Measurements from ENCODE around the gene PPP4R3A. TPM values are rescaled to one million over a fixed set of nuclear protein-coding genes. Genes with fewer than 3 reads are reported as not detected.
A peak's percentile ranks its signal among the peaks of the same experiment; 100 is the strongest.
"Not testable (repeated sequence)": the region's sequence is repeated elsewhere in the genome, so short reads cannot be mapped to it uniquely, and the experiment has no call there.

Gene PPP4R3A
- total RNA-seq (2014; rRNA removed; shearing (Covaris generic)) = 26.0 and 39.9 TPM in 2 replicates

DNA sequence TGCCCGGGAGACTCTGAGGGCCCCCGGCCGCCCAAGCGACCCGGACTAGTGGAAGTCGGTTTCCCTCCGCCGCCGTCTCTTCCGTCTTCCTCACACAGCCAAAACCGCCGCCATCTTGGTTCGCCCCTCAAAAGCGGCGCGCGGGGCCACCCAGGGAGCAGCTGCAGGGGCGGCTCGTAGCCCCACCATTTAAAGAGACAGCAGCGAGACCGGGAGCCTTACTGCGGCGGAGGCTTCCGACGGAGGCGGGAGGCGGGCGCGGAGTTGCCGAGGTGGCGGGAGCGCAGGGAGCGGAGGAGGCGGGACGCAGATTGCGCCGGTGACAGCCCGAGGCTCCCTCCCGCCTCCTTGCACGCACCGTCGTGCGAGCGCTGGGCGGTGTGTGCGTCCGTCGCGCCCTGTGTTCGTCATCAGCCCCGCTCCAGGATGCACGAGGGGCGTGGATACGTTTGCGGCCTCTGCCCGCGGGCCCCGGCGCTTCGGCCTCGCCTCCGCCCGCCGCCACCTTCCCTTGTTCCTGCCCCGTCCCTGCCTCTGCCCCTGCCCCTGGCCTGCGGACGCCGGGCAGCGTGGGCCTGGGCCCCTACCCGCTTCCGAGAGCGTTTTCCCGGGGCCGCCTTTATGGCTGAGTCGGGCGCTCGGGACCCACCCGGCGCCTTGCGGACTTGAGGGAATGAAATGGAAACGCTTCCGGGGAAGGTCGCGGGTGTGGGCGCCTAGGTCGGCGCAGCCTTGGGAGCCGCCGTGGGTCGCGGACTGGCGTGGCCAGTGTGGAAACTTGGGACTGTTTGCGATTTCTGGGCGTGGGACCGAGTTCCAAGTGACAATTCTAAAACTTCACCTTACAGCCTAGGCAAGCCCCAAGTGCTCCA is at the start of gene PPP4R3A:
Gene PPP4R3A, minus strand, starts transcription at position 140 of the 872 bp plus-strand sequence. CDS start 663 bp downstream, outside the sequence.
- DNase-seq (ENCODE audit: low read depth) = peak; percentile 90

DNA sequence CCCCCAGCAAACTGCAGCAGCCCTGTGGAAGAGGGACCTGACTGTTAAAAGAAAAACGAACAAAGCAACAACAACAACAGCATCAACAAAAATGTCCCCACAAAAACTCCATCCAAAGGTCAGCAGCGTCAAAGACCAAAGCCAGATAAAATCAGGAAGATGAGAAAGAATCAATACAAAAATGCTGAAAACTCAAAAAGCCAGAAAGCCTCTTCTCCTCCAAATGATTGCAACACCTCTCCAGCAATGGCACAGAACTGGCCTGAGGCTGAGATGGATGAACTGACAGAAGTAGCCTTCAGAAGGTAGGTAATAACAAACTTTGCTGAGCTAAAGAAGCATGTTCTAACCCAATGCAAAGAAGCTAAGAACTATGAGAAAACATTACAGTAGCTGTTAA is 45.4 kb upstream of the PPP4R3A start:
- DNase-seq (ENCODE audit: low read depth) = no peak

DNA sequence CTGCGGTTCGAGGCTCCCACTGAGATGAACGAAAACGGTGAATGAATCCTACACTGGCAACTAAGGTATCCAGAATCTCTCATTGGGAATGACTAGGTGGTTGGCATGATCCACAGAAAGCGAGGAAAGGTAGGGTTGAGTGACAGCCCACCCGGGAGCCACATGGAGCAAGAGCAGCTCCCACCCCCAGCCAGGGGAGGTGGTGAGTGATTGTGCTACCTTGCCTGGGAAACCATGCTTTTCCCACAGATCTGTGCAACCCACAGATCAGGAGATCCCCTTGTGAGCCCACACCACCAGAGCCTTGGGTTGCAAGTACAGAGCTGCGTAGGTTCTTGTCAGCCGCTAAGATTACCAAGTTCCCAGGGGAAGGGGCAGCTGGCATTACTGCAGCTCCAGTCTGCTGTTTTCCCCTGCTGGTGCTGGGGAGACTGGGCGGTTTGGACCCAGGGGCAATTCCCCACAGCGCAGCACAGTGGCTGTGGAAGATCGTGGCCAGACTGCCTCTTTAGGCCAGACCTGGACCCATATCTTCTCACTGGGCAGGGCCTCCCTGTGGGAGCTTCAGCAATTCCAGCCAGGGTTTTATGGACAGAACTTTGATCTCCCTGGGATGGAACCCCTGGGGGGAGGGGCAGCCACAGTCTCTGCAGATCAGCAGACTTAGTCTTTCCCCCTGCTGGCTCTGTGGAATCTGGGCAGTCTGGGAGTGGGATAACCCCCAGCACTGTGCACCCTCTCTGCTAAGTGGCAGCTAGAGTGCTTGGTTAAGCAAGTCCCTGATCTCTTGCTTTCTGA is 44.6 kb upstream of the PPP4R3A start:
- no peak for DNase-seq (ENCODE audit: low read depth)

DNA sequence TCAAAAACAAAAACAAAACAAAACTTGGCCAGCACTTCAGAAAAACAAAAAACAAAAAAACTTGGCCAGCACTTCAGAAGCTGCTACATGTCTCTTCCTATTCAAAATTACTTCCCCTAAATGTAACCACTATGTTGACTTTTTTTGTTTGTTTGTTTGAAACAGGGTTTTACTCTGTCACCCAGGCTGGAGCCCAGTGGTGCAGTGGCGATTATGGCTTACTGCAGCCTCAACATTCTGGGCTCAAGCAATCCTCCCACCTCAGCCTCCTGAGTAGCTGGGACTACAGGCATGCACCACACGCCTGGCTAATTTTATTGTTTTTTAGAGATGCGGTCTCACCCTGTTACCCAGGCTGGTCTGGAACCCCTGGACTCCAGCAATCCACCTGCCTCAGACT is 38.0 kb upstream of the PPP4R3A start:
- DNase-seq (ENCODE audit: low read depth) = no peak

DNA sequence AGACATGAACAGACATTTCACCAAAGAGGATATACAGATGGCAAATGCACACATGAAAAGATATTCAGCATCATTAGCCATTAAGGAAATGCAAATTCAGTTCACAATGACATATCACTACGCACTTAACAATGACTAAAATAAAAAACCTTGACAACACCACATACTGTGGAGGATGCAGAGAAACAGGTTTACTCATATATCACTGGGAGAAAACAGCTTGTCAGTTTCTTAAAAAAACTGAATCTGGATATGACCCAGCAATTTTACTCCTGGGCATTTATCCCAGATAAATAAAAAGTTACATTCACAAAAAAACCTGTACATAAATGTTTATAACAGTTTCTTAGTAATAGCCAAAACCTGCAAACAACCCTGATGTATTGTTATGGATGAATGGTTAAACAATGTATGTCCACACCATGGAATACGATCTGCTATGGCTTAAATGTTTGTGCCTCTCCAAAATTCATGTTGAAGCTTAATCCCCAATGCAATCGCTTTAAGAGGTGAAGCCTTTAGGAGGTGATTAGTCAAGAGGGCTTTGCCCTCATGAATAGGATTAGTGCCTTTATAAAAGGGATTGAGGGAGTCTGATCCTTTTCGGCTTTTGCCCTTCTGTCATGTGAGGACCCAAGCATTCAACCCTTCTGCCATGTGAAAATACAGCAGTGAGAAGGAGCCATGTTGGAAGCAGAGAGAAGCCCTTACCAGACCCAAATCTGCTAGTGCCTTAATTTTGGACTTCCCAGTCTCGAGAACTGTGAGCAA is 36.0 kb upstream of the PPP4R3A start:
- no peak for DNase-seq (ENCODE audit: low read depth)

DNA sequence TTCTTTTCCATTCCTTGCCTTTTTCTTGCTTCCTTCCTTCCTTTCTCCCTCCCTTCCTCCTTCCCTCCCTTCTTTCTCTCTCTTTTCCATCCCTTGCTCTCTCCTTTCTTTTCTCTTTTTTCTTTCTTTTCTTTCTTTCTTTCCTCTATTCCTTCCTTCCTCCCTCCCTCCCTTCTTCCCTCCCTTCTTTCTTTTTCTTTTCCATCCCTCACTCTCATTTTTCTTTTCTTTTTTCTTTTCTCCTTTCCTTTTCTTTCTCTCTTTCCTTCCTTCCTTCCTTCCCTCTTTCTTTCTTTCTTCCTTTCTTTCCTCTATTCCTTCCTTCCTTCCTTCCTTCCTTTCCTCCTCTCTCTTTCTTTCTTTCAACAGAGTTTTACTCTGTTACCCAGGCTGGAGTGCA is 35.1 kb upstream of the PPP4R3A start:
- no peak for DNase-seq (ENCODE audit: low read depth)

DNA sequence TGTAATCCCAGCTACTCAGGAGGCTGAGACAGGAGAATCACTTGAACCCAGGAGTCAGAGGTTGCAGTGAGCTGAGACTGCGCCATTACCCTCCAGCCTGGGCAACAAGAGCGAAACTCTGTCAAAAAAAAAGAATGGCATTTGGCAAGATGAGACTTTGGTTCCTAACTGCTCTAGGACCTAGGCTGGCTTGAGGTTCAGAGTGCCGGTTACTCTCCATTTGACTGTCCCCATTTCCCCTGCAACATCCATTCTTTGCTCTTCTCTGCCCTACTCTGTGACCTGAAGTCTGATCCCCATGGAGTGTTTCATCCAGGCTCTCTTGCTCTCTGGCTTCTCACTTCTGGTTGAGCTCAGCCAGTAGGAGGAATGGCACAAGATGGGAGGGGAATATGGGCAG is 26.2 kb upstream of the PPP4R3A start:
- DNase-seq (ENCODE audit: low read depth) = no peak

DNA sequence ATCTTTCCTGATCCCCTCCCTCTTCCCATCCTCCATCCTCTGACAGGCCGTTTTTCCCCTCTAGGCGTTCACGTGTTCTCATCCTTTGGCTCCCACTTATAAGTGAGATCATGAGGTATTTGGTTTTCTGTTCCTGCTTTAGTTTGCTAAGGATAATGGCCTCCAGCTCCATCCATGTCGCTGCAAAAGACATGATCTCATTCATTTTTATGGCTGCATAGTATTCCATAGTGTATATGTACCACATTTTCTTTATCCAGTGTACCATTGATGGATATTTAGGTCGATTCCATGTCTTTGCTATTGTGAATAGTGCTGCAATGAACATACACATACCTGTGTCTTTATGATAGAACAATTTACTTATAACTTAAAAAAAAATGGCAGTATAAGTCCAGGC is 23.9 kb upstream of the PPP4R3A start:
- not testable (repeated sequence) for DNase-seq (ENCODE audit: low read depth)

DNA sequence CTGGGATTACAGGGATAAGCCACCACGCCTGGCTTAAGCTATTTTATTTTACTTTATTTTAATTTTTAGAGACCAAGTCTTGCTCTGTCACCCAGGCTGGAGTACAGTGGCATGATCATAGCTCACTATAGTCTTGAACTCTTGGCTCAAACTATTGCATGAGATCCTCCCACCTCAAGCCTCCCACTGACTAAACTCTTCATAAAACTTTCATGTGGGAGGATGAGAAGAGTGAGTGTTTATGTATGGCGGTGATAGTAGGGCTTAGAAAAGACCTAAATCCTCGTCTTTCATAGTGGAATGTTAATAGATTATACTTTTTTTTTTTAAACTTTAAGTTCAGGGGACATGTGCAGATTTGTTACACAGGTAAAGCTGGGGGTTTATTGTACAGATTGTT is 23.5 kb upstream of the PPP4R3A start:
- no peak for DNase-seq (ENCODE audit: low read depth)

DNA sequence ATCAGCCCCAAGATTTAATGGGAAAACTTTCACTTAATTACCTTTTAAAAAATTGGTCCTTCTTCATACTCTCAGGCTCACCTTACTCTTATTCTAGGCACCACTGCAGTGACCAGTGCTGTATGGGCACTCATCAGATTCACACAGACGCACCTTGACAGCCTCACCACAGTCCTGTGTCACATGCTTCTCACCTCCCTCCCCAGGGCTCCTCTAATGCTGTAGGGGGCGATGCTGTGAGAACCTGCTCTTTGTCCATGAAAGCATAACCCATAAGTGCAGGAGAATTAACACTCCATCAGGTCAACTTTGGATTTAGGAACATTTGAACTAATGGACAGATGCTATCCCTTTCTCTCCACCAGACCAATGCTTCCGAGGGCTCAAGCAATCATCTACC is 13.9 kb upstream of the PPP4R3A start:
- no peak for DNase-seq (ENCODE audit: low read depth)

DNA sequence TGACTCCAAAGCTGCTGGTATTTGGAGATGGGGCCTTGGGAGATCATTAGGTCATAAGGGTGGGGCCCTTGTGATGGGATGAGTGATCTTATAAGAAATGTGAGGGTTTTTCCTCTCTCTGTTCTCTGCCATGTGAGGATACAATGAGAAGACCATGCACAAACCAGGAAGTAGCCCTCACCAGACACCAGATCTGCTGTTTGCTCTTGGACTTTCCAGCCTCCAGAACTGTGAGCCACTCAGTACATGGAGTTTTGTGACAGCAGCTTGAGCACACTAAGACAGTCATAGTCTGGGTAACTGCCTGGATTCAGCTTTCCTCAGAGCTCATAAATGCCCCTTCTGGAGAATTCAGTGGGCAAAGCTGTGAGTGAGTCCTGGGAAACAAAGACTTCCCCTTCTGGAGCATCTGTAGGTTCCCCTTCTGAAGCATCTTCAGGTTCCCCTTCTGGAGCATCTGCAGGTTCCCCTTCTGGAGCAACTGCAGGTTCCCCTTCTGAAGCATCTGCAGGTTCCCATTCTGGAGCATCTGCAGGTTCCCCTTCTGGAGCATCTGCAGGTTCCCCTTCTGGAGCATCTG is 11.0 kb upstream of the PPP4R3A start:
- no peak for DNase-seq (ENCODE audit: low read depth)

DNA sequence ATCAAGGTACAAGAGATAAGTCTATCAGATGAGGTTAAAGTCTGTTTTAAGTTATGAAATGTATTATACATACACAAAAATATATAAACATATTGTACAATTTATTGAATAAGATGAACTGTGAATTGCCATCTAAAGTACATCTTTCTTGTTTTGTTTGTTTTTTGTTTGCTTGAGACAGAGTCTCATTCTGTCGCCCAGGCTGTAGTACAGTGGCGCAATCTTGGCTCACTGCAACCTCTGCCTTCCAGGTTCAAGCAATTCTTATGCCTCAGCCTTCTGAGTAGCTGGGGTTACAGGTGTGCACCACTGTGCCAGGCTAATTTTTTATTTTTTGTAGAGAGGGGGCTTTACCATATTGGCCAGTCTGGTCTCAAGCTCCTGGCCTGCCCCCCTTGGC is 10.0 kb upstream of the PPP4R3A start:
- no peak for DNase-seq (ENCODE audit: low read depth)

DNA sequence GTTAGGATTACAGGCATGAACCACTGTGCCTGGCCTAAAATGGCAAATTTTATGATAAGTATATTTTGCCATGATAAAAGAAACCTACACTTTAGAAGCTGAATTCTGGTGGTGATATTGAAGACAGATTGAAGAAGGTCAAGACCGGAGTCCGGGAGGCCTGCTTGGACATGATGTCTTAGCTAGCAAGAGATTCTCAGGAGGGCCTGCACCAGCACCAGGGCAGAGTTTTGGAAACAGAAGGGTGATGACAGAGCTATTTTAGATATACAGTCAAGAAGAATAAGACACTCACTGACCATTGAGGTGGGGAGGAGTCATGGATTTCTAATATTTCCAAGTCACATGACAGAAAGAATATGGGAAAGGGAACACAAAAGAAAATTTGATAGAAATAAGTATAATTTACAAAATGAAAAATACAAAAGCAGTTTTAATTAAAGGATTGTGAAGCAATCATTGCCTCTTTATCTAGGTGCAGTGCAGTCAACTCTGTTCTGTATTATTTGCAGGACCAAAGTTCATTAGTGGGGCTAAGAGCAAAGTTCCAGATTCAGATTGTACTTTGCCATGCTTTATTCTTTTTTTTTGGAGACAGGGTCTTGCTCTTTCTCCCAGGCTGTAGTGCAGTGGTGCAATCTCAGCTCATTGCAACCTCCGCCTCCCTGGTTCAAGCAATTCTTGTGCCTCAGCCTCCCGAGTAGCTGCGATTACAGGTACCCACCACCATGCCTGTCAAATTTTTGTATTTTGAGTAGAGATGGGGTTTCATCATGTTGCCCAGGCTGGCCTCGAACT is 9.3 kb upstream of the PPP4R3A start:
- DNase-seq (ENCODE audit: low read depth) = no peak

DNA sequence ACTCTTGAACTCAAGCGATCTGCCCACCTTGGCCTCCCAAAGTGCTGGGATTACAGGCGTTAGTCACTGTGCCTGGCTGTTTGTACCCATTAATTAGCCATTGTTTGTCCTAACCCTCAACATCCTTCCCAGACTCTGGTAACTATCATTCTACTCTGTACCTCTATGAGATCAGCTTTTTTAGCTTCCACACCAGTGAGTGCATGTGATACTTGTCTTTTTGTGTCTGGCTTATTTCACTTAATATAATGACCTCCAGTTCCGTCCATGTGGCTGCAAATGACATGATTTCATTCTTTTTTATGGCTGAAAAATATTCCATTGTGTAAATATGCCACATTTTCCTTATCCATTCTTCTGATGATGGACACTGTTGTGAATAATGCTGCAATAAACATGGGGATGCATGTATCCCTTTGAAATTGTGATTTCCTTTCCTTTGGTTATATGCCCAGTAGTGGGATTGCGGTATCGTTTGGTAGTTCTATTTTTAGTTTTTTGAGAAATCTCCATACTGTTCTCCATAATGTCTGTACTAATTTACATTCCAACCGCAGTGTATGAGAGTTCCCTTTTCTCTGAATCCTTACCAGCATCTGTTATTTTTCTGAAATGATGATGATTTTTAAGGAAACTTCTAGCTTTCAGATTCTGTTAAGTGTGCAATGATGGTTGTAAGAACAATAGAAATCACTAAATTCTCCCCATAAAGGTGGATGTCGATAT is 6.7 kb upstream of the PPP4R3A start:
- no peak for DNase-seq (ENCODE audit: low read depth)

DNA sequence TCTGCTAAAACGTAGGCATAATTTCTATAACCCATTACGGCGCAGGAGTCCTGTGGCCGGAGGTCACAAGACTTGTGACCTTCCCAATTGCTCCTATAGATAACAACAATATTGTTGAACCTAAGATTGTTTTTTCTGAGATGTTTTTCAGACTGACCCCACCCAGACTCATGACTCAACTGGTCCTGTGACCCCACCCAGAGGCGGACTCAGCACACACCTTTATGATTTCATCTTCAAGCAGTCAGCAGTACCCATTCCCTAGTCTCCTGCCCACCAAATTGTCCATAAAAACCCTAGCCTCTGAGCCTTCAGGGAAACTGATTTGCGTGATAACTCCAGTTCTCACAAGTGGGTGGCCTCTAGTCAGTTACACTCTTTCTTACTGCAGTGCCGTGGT is 5.9 kb upstream of the PPP4R3A start:
- DNase-seq (ENCODE audit: low read depth) = no peak

DNA sequence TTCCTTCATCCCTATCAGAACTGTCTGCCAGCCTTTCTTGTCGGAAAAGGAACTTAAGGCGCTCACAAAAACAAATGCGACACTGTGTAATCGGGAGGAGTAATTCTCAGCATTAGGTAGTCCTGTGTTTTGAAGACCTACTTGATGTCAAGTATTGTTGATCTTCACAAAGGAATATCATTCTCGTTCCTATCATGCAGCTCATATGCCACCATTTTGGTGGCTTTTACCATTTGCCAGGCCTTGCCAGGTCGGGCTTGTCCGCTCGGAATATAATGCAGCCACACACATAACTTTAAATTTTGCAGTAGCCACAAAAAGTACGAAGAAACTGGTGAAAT is 903 bp upstream of the PPP4R3A start:
- no peak for DNase-seq (ENCODE audit: low read depth)

DNA sequence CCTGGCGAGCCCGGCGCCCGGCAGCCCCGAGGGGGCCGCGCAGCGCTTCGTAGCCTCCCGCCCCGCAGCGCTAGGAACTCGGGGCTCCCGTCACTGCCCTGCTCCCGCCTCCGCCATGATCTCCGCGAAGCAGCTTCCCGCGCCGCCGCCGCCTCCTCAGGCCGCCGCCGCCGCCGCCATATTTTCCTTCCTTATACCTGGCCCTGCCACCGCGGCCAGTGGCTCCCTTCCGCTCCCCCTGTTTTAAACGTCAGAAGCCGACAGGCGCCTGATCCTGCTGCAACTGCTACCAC is 286 bp downstream of the PPP4R3A start:
- DNase-seq (ENCODE audit: low read depth) = no peak

DNA sequence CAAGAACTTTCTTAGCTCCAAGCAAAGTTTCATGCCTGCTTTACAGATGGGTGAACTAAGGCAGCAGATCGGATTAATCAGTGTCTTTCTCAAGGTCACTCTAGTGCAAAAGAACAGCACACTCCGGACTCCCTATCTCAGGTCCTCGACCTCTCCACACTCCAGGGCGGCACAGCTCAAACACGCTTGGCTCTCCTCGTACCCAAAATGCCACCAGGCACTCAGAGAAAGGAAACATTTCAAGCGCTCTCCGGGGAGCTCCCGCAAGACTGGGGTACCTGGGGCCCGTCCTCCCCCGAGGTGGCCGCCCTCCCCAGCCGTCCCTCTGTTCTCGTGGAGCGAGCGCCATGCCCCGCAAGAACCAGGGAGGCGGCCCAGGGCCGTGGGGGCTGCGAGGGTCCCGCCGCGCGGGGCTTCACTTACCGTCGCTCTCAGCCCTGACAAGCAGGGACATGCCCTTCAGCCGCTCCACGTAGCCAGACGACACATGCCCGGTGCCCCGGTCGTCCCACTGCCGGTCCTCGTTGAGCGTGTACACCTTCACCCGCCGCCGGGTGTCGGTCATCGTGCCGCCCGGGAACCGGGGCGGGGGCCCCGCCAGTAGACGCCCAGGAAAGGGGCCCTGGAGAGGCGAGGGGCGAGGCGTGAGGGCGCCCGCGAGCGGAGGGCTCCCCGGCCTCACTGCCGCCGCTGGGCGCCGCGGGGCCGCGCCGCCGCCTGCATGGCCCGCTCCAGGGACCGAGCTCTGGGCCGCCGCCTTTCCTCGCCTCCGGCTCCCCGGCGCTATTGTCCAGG is 830 bp downstream of the PPP4R3A start:
- DNase-seq (ENCODE audit: low read depth) = peak; percentile 28

DNA sequence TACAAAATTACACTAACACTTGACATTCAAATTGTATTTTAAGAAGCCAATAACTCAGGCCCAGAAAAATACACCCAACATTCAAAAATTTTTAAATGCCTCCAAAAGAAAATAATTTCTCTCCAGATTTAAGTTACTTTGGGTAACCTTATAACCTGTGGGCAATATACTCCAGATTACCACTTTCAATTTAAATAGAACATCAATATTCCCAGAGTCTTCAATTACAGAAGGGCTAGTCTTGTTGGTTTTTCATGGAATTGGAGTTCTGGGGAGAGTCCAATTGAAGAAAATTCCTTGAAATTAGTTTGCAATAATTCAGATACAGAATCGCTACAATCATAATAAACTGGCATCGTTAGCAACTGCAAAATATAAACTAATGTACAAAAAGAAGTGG is 2.0 kb downstream of the PPP4R3A start:
- DNase-seq (ENCODE audit: low read depth) = no peak

DNA sequence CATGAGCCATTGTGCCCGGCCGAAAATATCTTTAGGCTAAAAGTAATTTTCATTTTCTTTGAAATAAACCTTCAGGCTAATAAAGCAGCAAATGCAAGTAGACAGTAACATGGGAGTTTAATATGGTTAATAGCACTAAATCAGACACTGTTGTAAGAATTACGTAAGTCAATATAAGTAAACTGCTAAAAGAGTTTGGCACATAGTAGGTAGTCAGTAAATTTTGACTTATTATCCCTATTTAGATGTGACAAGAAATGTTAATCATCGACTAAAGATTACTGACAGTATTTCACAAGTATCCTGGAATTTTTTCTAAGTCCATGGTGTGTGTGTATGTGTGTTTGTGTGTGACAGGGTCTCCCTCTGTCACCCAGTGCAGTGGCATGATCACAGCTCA is 3.9 kb downstream of the PPP4R3A start:
- no peak for DNase-seq (ENCODE audit: low read depth)
